GM12875 (cell line): ENCODE data around the gene GHRHR.

Source experiments
- H3K4me3 ChIP-seq: one replicate; pipeline ENCODE4 v1.5.1; 2011; ENCODE audit warnings: low read depth, low read length, control low read depth
- CTCF ChIP-seq: IDR thresholded peaks from 2 replicates; pipeline ENCODE4 v1.5.1; 2011; ENCODE audit warnings: low read depth, mild to moderate bottlenecking, control low read depth, inconsistent platforms, low read length, moderate library complexity, borderline replicate concordance; ENCODE audit not compliant: insufficient read depth

GHRHR gene

DNA sequence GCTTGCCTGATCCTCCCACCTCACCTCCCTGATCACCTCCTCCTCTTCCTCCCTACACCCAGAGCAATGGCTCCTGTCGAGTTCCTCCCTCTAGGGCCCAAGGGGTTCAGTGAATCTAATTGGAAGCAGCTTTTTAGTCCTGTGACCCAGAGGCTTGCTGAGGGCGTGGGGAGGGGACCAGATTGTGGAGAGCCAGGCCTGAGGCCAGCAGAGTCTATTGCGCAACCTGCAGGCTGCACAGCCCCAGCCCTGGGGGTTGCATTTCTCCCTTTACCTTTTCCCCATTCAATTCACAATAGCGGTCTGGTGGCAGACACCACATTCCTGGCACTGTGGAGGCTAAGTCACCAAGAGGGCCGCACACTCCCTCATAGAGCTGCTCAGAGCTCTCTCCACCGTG lies 32.5 kb downstream of the GHRHR start:
- TF ChIP-seq CTCF, result no peak

DNA sequence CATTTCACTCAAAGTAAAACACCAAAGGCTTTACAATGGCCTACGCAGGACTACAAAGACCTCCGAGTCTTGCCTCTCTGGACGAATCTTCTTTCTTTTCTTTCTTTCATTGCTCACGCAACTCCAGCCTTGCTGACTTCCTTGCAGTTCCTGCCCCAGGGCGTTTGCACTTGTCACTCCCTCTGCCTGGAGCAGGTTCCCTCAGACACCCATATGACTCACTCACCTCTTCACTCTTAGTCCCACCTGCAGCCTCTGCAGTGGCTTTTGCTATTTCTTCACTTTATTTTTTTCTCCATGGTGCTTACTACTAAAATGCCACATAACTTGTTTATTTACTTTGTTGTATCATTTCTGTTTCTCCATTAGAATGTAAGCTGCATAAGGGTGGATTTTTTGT lies 33.1 kb downstream of the GHRHR start:
- no peak overlapping the region for H3K4me3 ChIP-seq
- no peak for TF ChIP-seq CTCF

More for the DNA sequence above, 32.5 kb downstream of the GHRHR start:
- no peak overlapping the region for H3K4me3 ChIP-seq

DNA sequence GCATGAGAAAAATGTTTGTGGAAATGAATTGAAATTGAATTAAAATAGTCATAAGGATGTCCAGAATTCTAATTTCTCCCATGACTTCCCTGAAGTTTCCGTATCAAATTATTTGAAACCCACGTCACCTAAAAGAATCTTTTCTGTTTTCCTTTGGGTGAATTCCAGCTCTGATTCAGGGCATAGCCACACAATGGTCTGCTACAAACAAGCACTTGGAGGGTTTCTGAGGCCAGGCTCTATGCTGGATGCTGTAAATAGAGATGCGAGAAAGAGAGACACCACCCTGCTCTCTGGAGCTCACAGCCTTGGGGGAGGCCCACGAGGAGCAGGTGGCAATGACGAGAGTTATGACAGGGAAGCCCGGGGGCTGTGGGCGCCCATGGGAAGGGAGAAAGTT lies 33.6 kb downstream of the GHRHR start:
- no peak overlapping the region for H3K4me3 ChIP-seq
- TF ChIP-seq CTCF, result no peak

GRCh38 chr7:30998180-30998579 lies 34.4 kb downstream of the GHRHR start:
- no peak for TF ChIP-seq CTCF

DNA sequence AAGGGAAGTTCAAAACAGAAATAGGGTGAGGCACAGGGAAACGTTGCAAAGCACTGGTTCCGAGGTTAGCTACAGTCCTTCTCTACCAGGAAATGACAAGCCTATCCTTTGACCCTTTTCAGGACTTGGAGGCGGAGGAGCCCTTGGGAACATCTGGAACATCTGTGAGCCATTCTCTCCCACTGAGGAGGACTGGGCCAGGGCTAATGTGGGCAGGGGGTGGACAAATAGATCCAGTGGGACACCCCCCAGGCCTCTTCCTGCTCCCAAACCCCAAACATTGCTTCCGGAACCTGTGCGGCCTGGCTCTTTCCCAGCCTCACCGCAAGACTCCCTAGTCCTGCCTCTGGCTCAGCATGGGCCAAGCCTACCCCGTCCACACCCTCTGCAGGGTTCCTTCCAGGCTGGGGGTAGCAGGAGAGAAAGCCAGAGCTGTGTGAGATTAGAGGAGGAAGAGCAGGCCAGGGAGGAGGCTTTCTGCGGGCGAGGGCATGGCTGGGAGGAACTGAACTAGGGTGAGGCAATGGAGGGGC lies 36.5 kb downstream of the GHRHR start:
- no peak overlapping the region for H3K4me3 ChIP-seq
- TF ChIP-seq CTCF, result no peak

More at GRCh38 chr7:30998180-30998579, 34.4 kb downstream of the GHRHR start:
- no peak overlapping the region for H3K4me3 ChIP-seq

DNA sequence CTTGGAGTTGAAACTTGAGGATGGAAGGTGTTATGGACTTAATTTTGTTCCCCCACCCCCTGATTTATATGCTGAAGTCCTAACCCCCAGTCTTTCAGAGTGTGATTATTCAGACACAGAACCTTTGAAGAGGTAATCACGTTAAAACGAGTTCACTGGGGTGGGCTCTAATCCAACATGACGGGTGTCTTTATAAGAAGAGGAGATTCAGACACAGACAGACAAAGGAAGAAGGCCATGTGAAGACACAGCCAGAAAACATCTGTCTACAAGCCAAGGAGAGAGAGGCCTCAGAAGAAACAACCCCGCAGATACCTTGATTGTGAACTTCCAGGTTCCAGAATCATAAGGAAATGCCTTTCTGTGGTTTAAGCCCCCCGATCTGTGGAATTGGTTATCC lies 37.0 kb downstream of the GHRHR start:
- H3K4me3 ChIP-seq, result no peak overlapping the region
- no peak for TF ChIP-seq CTCF

DNA sequence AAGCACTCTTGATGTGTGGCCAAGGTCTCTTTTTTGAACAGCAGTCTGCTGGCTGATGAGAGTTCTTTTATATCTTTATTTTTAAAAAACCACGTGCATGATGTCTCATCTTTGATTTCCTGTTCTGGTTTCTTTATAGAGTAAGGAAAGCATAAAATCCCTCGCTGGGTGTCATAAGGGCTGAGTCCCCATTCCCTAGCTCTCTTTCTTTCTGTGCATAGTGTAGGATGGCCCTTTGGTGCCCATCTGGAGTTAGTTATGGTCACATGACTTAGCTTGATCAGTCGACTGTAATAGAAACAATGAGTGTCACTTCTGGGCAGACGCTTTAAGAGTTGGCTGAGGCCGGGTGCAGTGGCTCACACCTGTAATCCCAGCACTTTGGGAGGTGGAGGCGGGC lies 38.5 kb downstream of the GHRHR start:
- no peak overlapping the region for H3K4me3 ChIP-seq
- TF ChIP-seq CTCF, result no peak
